ENCODE measurements around the gene DAZL.
"Not testable (repeated sequence)": the region's sequence is repeated elsewhere in the genome, so short reads cannot be mapped to it uniquely, and the experiment has no call there.

DNA sequence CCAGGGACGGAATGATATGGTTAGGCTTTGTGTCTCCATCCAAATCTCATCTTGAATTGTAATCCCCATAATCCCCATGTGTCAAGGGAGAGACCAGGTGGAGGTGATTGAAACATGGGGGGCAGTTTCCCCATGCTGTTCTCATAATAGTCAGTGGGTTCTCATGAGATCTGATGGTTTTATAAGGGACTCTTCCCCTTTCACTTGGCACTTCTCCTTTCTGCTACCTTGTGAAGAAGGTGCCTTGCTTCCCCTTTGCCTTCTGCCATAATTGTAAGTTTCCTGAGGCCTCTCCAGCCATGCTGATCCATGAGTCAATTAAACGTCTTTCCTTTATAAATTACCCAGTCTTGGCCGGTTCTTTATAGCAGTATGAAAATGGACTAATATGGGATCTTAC, 11.9 kb upstream of the DAZL start:
- TF ChIP-seq CTCF (IDR thresholded peaks at IDR 0.05 in 2 of 3, conservative IDR thresholded peaks at IDR 0.05 in 1 of 3; ENCODE audit: borderline replicate concordance in 1 of 3, insufficient read depth in 1 of 3, low read depth in 2 of 3, low read length in 2 of 3); POLR2A (IDR thresholded peaks at IDR 0.05; ENCODE audit: borderline replicate concordance, extremely low read depth, insufficient read depth, insufficient read length); TCF7L2 (IDR thresholded peaks at IDR 0.05; ENCODE audit: borderline replicate concordance, extremely low read depth, insufficient read depth, insufficient read length); CBX3 (IDR thresholded peaks at IDR 0.05; ENCODE audit: low read depth); JUND (IDR thresholded peaks at IDR 0.05); POLR2AphosphoS5 (IDR thresholded peaks at IDR 0.05; ENCODE audit: low read depth, low read length); ZFX (IDR thresholded peaks at IDR 0.05); ZNF274 (IDR thresholded peaks at IDR 0.05; ENCODE audit: low read depth, low read length); ZBTB33 (IDR thresholded peaks at IDR 0.05; ENCODE audit: extremely low read depth, insufficient replicate concordance, low read length); EGR1 (IDR thresholded peaks at IDR 0.05; ENCODE audit: low read depth): not testable (repeated sequence)
